DOHH2 (cell line): Measurements from ENCODE around the gene GTPBP4.

Experiments used
- H3F3A ChIP-seq: fragments of 200-600 bp; sonication (generic), shearing (Covaris generic); 2 replicates; pipeline ENCODE4 v1.6.0; 2016; ENCODE audit warnings: antibody characterized with exemption, mild to moderate bottlenecking; ENCODE audit not compliant: control insufficient read depth, insufficient read depth
- H3K27ac ChIP-seq: fragments of 200-600 bp; sonication (generic); 2 replicates; pipeline ENCODE4 v1.5.1; 2014; ENCODE audit warnings: low read depth, mild to moderate bottlenecking, low read length, moderate library complexity
- H3K27me3 ChIP-seq: fragments of 200-600 bp; sonication (generic); 2 replicates; pipeline ENCODE4 v1.6.1; 2014; ENCODE audit warnings: mild to moderate bottlenecking, low read length, mixed read lengths; ENCODE audit not compliant: control insufficient read depth
- H3K36me3 ChIP-seq: fragments of 200-600 bp; sonication (generic); 2 replicates; pipeline ENCODE4 v1.6.1; 2014; ENCODE audit warnings: mild to moderate bottlenecking, low read length, moderate library complexity, mixed read lengths; ENCODE audit not compliant: control insufficient read depth
- H3K4me1 ChIP-seq: fragments of 200-600 bp; sonication (generic); 2 replicates; pipeline ENCODE4 v1.6.1; 2014; ENCODE audit warnings: mild to moderate bottlenecking, low read length, mixed read lengths; ENCODE audit not compliant: control insufficient read depth
- H3K4me2 ChIP-seq: fragments of 200-600 bp; sonication (generic); 2 replicates; pipeline ENCODE4 v1.6.0; 2014; ENCODE audit warnings: mild to moderate bottlenecking, low read length, moderate library complexity
- H3K4me3 ChIP-seq: fragments of 200-600 bp; sonication (generic); 2 replicates; pipeline ENCODE4 v1.5.1; 2014; ENCODE audit warnings: mild to moderate bottlenecking, low read length, mixed read lengths
- H3K79me2 ChIP-seq: fragments of 200-600 bp; sonication (generic); 2 replicates; pipeline ENCODE4 v1.6.1; 2014; ENCODE audit warnings: mild to moderate bottlenecking, low read length, mixed read lengths; ENCODE audit not compliant: control insufficient read depth
- H3K9me2 ChIP-seq: fragments of 200-600 bp; sonication (generic); replicated peaks from 2 replicates; pipeline ENCODE4 v1.6.1; 2014; ENCODE audit warnings: mild to moderate bottlenecking, low read length, mixed read lengths; ENCODE audit not compliant: control insufficient read depth
- H3K9me3 ChIP-seq: fragments of 200-600 bp; sonication (generic); 2 replicates; pipeline ENCODE4 v1.6.1; 2014; ENCODE audit warnings: antibody characterized with exemption, low read length, mixed read lengths; ENCODE audit not compliant: control insufficient read depth, insufficient read depth
- H4K20me1 ChIP-seq: fragments of 200-600 bp; sonication (generic); 2 replicates; pipeline ENCODE4 v1.6.0; 2014; ENCODE audit warnings: low read depth, mild to moderate bottlenecking, antibody characterized with exemption, low read length, moderate library complexity; ENCODE audit not compliant: control insufficient read depth, insufficient read depth
- EZH2phosphoT487 ChIP-seq: fragments of 200-600 bp; sonication (generic); IDR thresholded peaks from 2 replicates; pipeline ENCODE4 v1.6.1; 2017; ENCODE audit warnings: borderline replicate concordance, mild to moderate bottlenecking, antibody characterized with exemption, low read length, moderate library complexity, mixed read lengths
- TF ChIP-seq, protein P1 (sequence below): fragments of 200-600 bp; sonication (generic); IDR thresholded peaks from one replicate; pipeline ENCODE4 v1.5.1; 2014; ENCODE audit warnings: antibody characterized with exemption, mild to moderate bottlenecking, low read depth, low read length; ENCODE audit not compliant: poor library complexity, severe bottlenecking

GTPBP4 gene

DNA sequence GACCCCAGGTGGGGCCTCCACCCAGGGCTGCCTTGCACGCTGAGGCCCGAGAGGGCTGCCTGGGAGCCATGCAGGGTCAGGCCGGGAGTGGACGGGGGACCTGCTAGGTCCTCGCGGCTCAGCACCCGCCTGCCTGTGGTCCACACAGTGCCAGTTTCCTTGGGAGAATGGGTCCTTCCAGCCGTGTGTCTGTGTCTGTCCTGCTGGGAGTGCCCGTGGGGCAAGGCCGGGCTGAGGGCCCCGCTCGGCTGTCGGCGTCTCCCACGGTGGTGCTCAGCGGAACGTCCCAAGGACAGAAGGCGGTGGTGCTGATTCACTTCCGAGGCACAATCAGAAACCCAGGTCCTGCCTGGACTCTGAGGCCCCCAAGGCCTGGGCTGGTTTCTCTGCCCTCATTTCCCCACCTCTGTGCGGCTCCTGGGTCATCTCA lies 23.2 kb upstream of the GTPBP4 start:
- no peak overlapping the region for H3K4me2 ChIP-seq
- no peaks in the 10 kb centered on the region for H4K20me1 ChIP-seq
- peaks cover 13% of the 10 kb centered on the region for H3K27me3 ChIP-seq

DNA sequence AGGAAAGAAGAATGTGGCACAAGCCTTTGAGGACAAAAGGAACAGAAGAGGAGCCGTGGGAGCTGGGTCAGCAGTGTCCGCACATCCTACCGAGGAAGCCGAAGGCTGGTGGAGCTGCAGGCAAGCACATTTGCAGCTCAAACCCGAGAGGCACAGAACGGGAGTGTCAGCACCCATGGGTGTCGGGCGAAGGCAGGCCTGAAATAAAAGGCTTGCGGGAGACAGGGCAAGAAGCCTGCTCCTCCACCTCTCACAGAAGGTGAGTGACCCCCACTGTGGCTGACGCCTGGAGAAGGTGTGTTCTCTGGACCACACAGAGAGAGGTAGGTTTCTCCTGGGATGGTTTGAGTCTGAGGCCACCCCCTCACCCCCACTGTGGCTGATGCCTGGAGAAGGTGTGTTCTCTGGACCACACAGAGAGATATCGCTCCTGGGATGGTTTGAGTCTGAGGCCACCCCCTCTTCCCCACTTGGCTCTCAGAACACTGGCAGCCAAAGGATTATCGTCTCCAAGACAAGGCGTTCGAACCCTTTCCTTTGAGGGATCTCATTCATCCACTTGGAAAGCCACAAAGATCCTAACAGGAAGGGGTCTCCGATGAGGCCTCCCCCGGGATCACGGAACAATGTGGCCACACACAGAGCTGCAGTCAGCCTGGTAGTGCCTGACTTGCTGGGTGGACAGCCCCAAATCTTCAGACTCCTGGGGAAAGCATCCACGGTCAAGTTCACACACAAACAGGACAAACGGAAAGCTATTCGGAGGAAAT lies 21.6 kb upstream of the GTPBP4 start:
- TF ChIP-seq EZH2phosphoT487, result no peak
- TF ChIP-seq, protein P1, sequence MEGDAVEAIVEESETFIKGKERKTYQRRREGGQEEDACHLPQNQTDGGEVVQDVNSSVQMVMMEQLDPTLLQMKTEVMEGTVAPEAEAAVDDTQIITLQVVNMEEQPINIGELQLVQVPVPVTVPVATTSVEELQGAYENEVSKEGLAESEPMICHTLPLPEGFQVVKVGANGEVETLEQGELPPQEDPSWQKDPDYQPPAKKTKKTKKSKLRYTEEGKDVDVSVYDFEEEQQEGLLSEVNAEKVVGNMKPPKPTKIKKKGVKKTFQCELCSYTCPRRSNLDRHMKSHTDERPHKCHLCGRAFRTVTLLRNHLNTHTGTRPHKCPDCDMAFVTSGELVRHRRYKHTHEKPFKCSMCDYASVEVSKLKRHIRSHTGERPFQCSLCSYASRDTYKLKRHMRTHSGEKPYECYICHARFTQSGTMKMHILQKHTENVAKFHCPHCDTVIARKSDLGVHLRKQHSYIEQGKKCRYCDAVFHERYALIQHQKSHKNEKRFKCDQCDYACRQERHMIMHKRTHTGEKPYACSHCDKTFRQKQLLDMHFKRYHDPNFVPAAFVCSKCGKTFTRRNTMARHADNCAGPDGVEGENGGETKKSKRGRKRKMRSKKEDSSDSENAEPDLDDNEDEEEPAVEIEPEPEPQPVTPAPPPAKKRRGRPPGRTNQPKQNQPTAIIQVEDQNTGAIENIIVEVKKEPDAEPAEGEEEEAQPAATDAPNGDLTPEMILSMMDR, result no peak
- no peaks in the 10 kb centered on the region for H3K79me2 ChIP-seq
- H3K27ac ChIP-seq, result no peak overlapping the region
- H3K4me1 ChIP-seq, result no peaks in the 10 kb centered on the region
- no peaks in the 10 kb centered on the region for H4K20me1 ChIP-seq
- no peaks in the 10 kb centered on the region for H3K9me3 ChIP-seq
- H3K4me2 ChIP-seq, result no peak overlapping the region
- H3K9me2 ChIP-seq, result no peaks in the 10 kb centered on the region
- H3F3A ChIP-seq, result no peaks in the 10 kb centered on the region
- no peak overlapping the region for H3K4me3 ChIP-seq
- no peaks in the 10 kb centered on the region for H3K36me3 ChIP-seq
- peaks cover 21% of the 10 kb centered on the region for H3K27me3 ChIP-seq

More for the DNA sequence above, 23.2 kb upstream of the GTPBP4 start:
- Histone ChIP-seq H3K79me2 (no peaks in the 10 kb centered on the region), H3F3A (no peaks in the 10 kb centered on the region), H3K36me3 (no peaks in the 10 kb centered on the region), H3K9me3 (no peaks in the 10 kb centered on the region), H3K27ac (no peak overlapping the region), H3K9me2 (no peaks in the 10 kb centered on the region), H3K4me1 (no peaks in the 10 kb centered on the region), H3K4me3 (no peak overlapping the region)
- no peak for TF ChIP-seq EZH2phosphoT487

DNA sequence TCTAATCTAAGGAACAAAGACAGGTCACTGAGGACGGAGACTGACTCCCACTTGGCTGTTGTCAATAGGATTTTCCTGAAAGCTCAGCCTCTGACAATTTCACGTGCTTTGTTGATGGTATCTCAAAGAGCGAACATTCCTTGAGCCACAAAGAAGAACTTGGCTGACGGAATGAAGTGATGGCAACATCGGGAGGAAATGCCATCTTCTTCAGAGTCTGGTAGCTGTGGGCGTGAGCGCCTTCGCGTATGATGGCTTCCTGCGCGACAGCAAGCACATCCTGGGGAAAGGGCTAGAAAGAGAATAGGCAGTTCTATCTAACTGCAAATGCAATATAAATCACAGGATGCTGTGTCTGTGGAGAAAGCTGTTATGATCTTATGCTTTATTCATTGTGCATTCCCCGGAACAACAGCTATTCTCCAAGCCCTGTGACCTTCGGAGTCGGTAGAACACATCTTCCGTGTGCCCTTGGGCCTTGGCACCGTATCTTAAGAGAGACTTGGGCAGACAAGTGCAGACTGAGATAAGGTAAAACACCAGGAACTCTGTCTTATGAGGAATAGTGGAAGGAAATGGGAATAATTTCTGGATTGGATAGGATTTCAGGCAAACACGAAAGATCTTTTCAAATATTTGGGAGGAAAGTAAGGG lies 19.6 kb upstream of the GTPBP4 start:
- no peak for TF ChIP-seq EZH2phosphoT487
- TF ChIP-seq, protein P1, result no peak
- Histone ChIP-seq H3K27ac (no peak overlapping the region), H3K4me2 (no peak overlapping the region), H3K4me1 (0 out of 2 replicates have a peak, but pooled peaks cover 4% of the 10 kb centered on the region), H3F3A (no peaks in the 10 kb centered on the region), H3K4me3 (no peak overlapping the region), H3K36me3 (no peaks in the 10 kb centered on the region), H3K9me2 (no peaks in the 10 kb centered on the region), H3K79me2 (no peaks in the 10 kb centered on the region), H4K20me1 (no peaks in the 10 kb centered on the region), H3K27me3 (peaks cover 21% of the 10 kb centered on the region), H3K9me3 (no peaks in the 10 kb centered on the region)
